K562 (cell line): ENCODE measurements around the gene TMEM53. TPM values are rescaled to one million over a fixed set of nuclear protein-coding genes. Genes with fewer than 3 reads are reported as not detected.

ENCODE experiments used
- ARHGAP35 ChIP-seq: fragments of 450-650 bp; IDR thresholded peaks from 2 replicates; pipeline ENCODE4 v1.6.1; 2018; ENCODE audit not compliant: partially characterized antibody
- ARID1B ChIP-seq: fragments of 450-650 bp; IDR thresholded peaks from 2 replicates; pipeline ENCODE4 v1.6.1; 2016; ENCODE audit warnings: antibody characterized with exemption, mild to moderate bottlenecking, inconsistent platforms
- CTBP1 ChIP-seq: fragments of 450-650 bp; IDR thresholded peaks from 2 replicates; pipeline ENCODE4 v1.6.1; 2016; ENCODE audit warnings: borderline replicate concordance
- ETV5 ChIP-seq: sonication (generic); formaldehyde crosslinking; IDR thresholded peaks from 2 replicates; pipeline ENCODE4 v1.4.0; 2020; ENCODE audit warnings: low read depth, mild to moderate bottlenecking, missing genetic modification reagents
- FOXK2 ChIP-seq, 2 experiments: fragments of 450-650 bp; IDR thresholded peaks in 1 of 2; conservative IDR thresholded peaks in 1 of 2; 2 replicates each; pipeline ENCODE4 v1.6.1; 2016; ENCODE audit warnings: low read depth in 2 of 2, mild to moderate bottlenecking in 1 of 2
- HDAC1 ChIP-seq, 2 experiments: fragments of 450-650 bp; IDR thresholded peaks; 2 replicates each; pipeline ENCODE4 v1.6.1; 2016 to 2017; ENCODE audit warnings: inconsistent platforms in 1 of 2, mild to moderate bottlenecking in 1 of 2, moderate library complexity in 1 of 2
- HINFP ChIP-seq: fragments of 450-650 bp; conservative IDR thresholded peaks from 2 replicates; pipeline ENCODE4 v1.6.1; 2016; ENCODE audit warnings: missing genetic modification characterization, low read depth, mild to moderate bottlenecking, control low read depth, missing compliant biosample characterization
- JUN ChIP-seq, 2 experiments: sonication (generic) in 1 of 2; formaldehyde crosslinking in 1 of 2; IDR thresholded peaks; 2 replicates each; pipeline versions ENCODE4 v1.6.1 to v1.8.0; 2012 to 2022; ENCODE audit warnings: borderline replicate concordance in 2 of 2, mild to moderate bottlenecking in 2 of 2, improper control_type of control experiment in 1 of 2, low read depth in 1 of 2, low read length in 1 of 2, missing genetic modification reagents in 1 of 2
- MAFG ChIP-seq: fragments of 450-650 bp; conservative IDR thresholded peaks from 2 replicates; pipeline ENCODE4 v1.6.1; 2016; ENCODE audit warnings: missing genetic modification characterization, missing compliant biosample characterization
- MLLT1 ChIP-seq, 2 experiments: fragments of 450-650 bp; IDR thresholded peaks; 2 replicates each; pipeline ENCODE4 v1.6.1; 2016
- NCOA1 ChIP-seq: fragments of 450-650 bp; IDR thresholded peaks from 2 replicates; pipeline ENCODE4 v1.6.1; 2016; ENCODE audit warnings: low read depth
- PBX2 ChIP-seq, 2 experiments: IDR thresholded peaks in 1 of 2; conservative IDR thresholded peaks in 1 of 2; 2 replicates each; pipeline ENCODE4 v1.6.1; 2016; ENCODE audit warnings: low read depth in 2 of 2, mild to moderate bottlenecking in 1 of 2, missing compliant biosample characterization in 1 of 2, missing genetic modification characterization in 1 of 2, moderate library complexity in 1 of 2
- RFX7 ChIP-seq: fragments of 250-450 bp; sonication (Bioruptor Pico); IDR thresholded peaks from 2 replicates; pipeline ENCODE4 v1.5.1; 2021; ENCODE audit warnings: mild to moderate bottlenecking
- SMARCC2 ChIP-seq: fragments of 450-650 bp; IDR thresholded peaks from 2 replicates; pipeline ENCODE4 v1.6.1; 2017; ENCODE audit warnings: antibody characterized with exemption, moderate library complexity, mild to moderate bottlenecking, low read depth
- ZFX ChIP-seq: sonication (generic); formaldehyde crosslinking; IDR thresholded peaks from 2 replicates; pipeline ENCODE4 v1.8.0; 2022; ENCODE audit warnings: mild to moderate bottlenecking, missing genetic modification reagents, moderate library complexity
- ZNF175 ChIP-seq: fragments of 200-800 bp; sonication (Bioruptor generic); IDR thresholded peaks from 2 replicates; pipeline ENCODE4 v1.6.1; 2016; ENCODE audit warnings: low read depth, mild to moderate bottlenecking, missing genetic modification characterization, missing compliant biosample characterization
- polyA plus RNA-seq, 8 experiments: library from polyadenylated mRNA; depleted of rRNA in 4 of 8; stranded (reverse) in 5 of 8; unstranded in 3 of 8; fragments of >200 nt; fragmentation: Nextera tagmentation in 2 of 8; fragmentation: Illumina TruSeq in 1 of 8; extraction: Ambion mirVana in 2 of 8; extraction: Trizol in 1 of 8; gene quantifications; 2 replicates each; pipeline versions ENCODE4 v1.2.1 to v1.2.3, GENCODE V29; 2011 to 2014; ENCODE audit warnings: inconsistent platforms in 1 of 8, missing spikeins in 1 of 8
- total RNA-seq, 7 experiments: library from RNA; depleted of rRNA in 6 of 7; stranded (reverse); fragments of >200 nt in 6 of 7; fragmentation: Illumina TruSeq in 2 of 7; extraction: Trizol in 2 of 7; gene quantifications; 2 replicates each; pipeline versions ENCODE4 v1.2.1 to v1.2.3, GENCODE V29; 2011 to 2021; ENCODE audit warnings: low replicate concordance in 1 of 7
- TF ChIP-seq, protein P1 (sequence below), 3 experiments: IDR thresholded peaks in 2 of 3; conservative IDR thresholded peaks in 1 of 3; 2 replicates each; pipeline ENCODE4 v1.5.1; 2011 to 2012; ENCODE audit warnings: low read length in 3 of 3, mild to moderate bottlenecking in 3 of 3, control low read depth in 2 of 3, improper control_type of control experiment in 1 of 3, inconsistent platforms in 1 of 3, low read depth in 1 of 3, mixed read lengths in 1 of 3, moderate library complexity in 1 of 3; ENCODE audit not compliant: insufficient read depth in 2 of 3

The TMEM53 gene
- total and polyA plus RNA-seq, 9 of the 15 experiments (the other 6 are each of a cell fraction or from before 2014, with no cell fraction given) = 0.23 to 3.7 (median 2.0) TPM

DNA sequence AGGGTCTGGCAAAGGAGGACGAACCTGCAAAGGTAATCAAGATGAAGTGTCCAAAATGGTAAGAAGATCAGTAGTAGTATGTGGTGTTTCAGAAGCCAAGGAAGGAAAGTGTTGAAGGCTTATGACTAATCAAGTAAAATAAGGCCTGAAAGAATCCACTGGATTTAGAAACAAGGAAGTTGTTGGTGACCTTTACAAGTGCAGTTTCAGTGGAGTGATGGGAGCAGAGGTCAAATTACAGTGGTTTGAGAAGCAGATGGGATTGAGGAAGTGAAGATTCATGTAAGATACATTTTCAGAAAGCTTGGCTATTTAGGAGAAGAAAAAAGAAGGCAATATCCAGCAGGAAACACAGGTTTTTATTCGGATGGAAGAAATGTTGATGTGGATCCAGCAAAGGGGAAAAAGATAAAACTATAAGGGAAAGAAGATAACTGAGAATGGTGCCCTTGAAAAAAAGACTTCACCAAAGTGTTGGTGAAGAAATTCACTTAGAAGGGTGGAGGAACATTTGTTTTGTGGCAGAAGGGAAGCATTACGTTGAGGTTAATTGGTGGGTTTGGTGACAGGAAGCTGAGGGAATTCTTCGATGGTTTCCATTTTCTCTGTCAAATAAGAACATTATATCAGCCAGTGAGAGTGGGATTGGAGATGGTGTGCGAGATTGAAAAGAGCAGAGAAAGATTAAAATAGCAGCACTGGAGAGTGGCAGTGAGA lies 2.4 kb upstream of the TMEM53 start (continued):
- TF ChIP-seq NCOA1 = peak; percentile 13; the same call in 1 of the 2 replicates
- peak; percentile 41; the same call in 1 of the 2 replicates for TF ChIP-seq ARID1B
- TF ChIP-seq HINFP (tag) = 0 out of 2 replicates have a peak, but pooled peaks have one; percentile 26
- TF ChIP-seq JUN (IDR thresholded peaks at IDR 0.05; ENCODE audit: borderline replicate concordance, low read depth, low read length) = peak; percentile 40; the same call in 1 of the 2 replicates
- no peak for TF ChIP-seq JUN (CRISPR knock-in tag; IDR thresholded peaks at IDR 0.05; ENCODE audit: borderline replicate concordance)
- no peak for TF ChIP-seq PBX2 (CRISPR knock-in tag; IDR thresholded peaks at IDR 0.05; ENCODE audit: low read depth)
- TF ChIP-seq PBX2 (tag; conservative IDR thresholded peaks at IDR 0.05; ENCODE audit: low read depth) = peak; percentile 80
- no peak for TF ChIP-seq RFX7 (CRISPR knock-in tag)
- peak; percentile 33; the same call in 1 of the 2 replicates for TF ChIP-seq ETV5
- TF ChIP-seq ARHGAP35 = no peak
- TF ChIP-seq, protein P1, sequence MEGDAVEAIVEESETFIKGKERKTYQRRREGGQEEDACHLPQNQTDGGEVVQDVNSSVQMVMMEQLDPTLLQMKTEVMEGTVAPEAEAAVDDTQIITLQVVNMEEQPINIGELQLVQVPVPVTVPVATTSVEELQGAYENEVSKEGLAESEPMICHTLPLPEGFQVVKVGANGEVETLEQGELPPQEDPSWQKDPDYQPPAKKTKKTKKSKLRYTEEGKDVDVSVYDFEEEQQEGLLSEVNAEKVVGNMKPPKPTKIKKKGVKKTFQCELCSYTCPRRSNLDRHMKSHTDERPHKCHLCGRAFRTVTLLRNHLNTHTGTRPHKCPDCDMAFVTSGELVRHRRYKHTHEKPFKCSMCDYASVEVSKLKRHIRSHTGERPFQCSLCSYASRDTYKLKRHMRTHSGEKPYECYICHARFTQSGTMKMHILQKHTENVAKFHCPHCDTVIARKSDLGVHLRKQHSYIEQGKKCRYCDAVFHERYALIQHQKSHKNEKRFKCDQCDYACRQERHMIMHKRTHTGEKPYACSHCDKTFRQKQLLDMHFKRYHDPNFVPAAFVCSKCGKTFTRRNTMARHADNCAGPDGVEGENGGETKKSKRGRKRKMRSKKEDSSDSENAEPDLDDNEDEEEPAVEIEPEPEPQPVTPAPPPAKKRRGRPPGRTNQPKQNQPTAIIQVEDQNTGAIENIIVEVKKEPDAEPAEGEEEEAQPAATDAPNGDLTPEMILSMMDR (IDR thresholded peaks at IDR 0.05 in 2 of 3, conservative IDR thresholded peaks at IDR 0.05 in 1 of 3; ENCODE audit: insufficient read depth in 2 of 3, low read depth in 1 of 3, low read length in 3 of 3) = no peak
- TF ChIP-seq ZNF175 (CRISPR knock-in tag) = peak; percentile 44; the same call in 1 of the 2 replicates
- TF ChIP-seq SMARCC2 = peak; percentile 19; the same call in 1 of the 2 replicates
- TF ChIP-seq ZFX = peak; percentile 57; the same call in 1 of the 2 replicates
- 0 out of 2 replicates have a peak, but pooled peaks have one; percentile 12 for TF ChIP-seq MAFG (tag)
- TF ChIP-seq CTBP1 = peak; percentile 82
- TF ChIP-seq FOXK2 (conservative IDR thresholded peaks at IDR 0.05 in 1 of 2, IDR thresholded peaks at IDR 0.05 in 1 of 2; ENCODE audit: low read depth in 2 of 2) = peak; percentile 47 to 74; a peak in 3 of 4 replicates
- peak in 1 of 2 experiments; percentile 86; a peak in 2 of 4 replicates for TF ChIP-seq HDAC1 (IDR thresholded peaks at IDR 0.05)
- TF ChIP-seq MLLT1 (IDR thresholded peaks at IDR 0.05) = peak in 1 of 2 experiments; percentile 75; a peak in 2 of 4 replicates
